Measurements from ENCODE around the gene STK39. TPM values are rescaled to one million over a fixed set of nuclear protein-coding genes. Genes with fewer than 3 reads are reported as not detected.

The STK39 gene
- total and polyA plus RNA-seq, 2 donors (not counting 1 experiment from before 2014, with no cell fraction given), result 16.7 to 30.1 TPM

DNA sequence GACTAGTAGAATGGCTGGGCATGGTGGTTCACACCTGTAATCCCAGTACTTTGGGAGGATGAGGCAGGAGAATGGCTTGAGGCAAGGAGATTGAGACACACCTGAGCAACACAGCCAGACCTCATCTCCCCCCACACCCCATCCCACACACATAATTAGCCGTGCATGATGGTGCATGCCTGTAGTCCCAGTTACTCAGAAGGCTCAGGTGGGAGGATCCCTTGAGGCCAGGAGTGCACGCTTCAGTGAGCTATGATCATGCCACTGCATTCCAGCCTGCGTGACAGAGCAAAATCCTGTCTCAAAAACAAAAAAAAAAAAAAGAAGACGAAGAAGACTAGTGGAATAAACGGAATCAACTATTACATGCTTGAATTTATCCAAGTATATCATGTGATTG, 150.0 kb downstream of the STK39 start:
- Histone ChIP-seq H3K9ac (ENCODE audit: insufficient read depth, low read length) (no peak overlapping the region), H3K9me3 (ENCODE audit: control insufficient read depth, insufficient read depth, low read depth, low read length) (no peaks in the 10 kb centered on the region), H3K79me2 (ENCODE audit: control insufficient read depth, insufficient read depth, low read length) (no peaks in the 10 kb centered on the region), H3K27ac (ENCODE audit: insufficient read depth, low read length) (no peak overlapping the region), H2AFZ (ENCODE audit: low read length) (no peak overlapping the region), H3K36me3 (ENCODE audit: control insufficient read depth, insufficient read depth, low read length) (no peaks in the 10 kb centered on the region), H3K4me1 (ENCODE audit: control insufficient read depth, extremely low read depth, insufficient read depth, low read length) (no peaks in the 10 kb centered on the region), H3K27me3 (ENCODE audit: control insufficient read depth, insufficient read depth, low read length) (no peaks in the 10 kb centered on the region), H4K20me1 (ENCODE audit: control insufficient read depth, extremely low read depth, insufficient read depth, low read length) (no peaks in the 10 kb centered on the region), H3K4me2 (ENCODE audit: extremely low read depth, insufficient read depth, low read length) (no peak overlapping the region), H3K4me3 (replicated peaks in 1 of 4; ENCODE audit: control extremely low read depth in 1 of 4, insufficient read depth in 1 of 4, low read depth in 3 of 4, low read length in 4 of 4) (no peak overlapping the region)
- TF ChIP-seq, protein P1, sequence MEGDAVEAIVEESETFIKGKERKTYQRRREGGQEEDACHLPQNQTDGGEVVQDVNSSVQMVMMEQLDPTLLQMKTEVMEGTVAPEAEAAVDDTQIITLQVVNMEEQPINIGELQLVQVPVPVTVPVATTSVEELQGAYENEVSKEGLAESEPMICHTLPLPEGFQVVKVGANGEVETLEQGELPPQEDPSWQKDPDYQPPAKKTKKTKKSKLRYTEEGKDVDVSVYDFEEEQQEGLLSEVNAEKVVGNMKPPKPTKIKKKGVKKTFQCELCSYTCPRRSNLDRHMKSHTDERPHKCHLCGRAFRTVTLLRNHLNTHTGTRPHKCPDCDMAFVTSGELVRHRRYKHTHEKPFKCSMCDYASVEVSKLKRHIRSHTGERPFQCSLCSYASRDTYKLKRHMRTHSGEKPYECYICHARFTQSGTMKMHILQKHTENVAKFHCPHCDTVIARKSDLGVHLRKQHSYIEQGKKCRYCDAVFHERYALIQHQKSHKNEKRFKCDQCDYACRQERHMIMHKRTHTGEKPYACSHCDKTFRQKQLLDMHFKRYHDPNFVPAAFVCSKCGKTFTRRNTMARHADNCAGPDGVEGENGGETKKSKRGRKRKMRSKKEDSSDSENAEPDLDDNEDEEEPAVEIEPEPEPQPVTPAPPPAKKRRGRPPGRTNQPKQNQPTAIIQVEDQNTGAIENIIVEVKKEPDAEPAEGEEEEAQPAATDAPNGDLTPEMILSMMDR (conservative IDR thresholded peaks at IDR 0.05 in 1 of 2, IDR thresholded peaks at IDR 0.05 in 1 of 2; ENCODE audit: low read depth in 1 of 2, low read length in 2 of 2), result no peak
- TF ChIP-seq EZH2 (IDR thresholded peaks at IDR 0.05; ENCODE audit: low read length, missing control alignments), result no peak
- DNase-seq (ENCODE audit: low read depth in 2 of 2), result peak in 1 of 2 donors; percentile 25

DNA sequence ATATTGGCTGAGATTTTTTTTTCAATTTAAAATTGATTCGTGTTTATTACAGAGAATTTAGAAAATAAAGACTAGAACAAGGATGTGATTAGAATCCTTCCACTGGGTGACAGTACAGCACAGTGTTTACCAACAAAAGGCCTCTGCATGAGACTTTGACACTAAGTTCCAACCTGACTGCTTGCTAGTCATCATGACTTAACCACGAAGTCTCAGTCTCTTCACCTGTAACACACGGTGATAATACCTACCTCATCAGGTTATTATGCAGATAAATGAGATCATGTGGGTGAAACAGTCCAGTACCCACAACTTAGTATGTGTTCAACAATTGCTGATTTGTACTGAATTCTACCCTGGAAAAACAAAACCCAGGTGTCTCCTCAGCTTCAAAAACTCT, 151.2 kb downstream of the STK39 start:
- Histone ChIP-seq H3K79me2 (ENCODE audit: control insufficient read depth, insufficient read depth, low read length) (no peaks in the 10 kb centered on the region), H3K4me3 (replicated peaks in 1 of 4; ENCODE audit: control extremely low read depth in 1 of 4, insufficient read depth in 1 of 4, low read depth in 3 of 4, low read length in 4 of 4) (no peak overlapping the region), H2AFZ (ENCODE audit: low read length) (no peak overlapping the region), H3K9me3 (ENCODE audit: control insufficient read depth, insufficient read depth, low read depth, low read length) (no peaks in the 10 kb centered on the region), H3K4me1 (ENCODE audit: control insufficient read depth, extremely low read depth, insufficient read depth, low read length) (no peaks in the 10 kb centered on the region), H3K36me3 (ENCODE audit: control insufficient read depth, insufficient read depth, low read length) (no peaks in the 10 kb centered on the region), H3K27me3 (ENCODE audit: control insufficient read depth, insufficient read depth, low read length) (no peaks in the 10 kb centered on the region), H3K27ac (ENCODE audit: insufficient read depth, low read length) (no peak overlapping the region), H3K4me2 (ENCODE audit: extremely low read depth, insufficient read depth, low read length) (no peak overlapping the region), H3K9ac (ENCODE audit: insufficient read depth, low read length) (no peak overlapping the region), H4K20me1 (ENCODE audit: control insufficient read depth, extremely low read depth, insufficient read depth, low read length) (no peaks in the 10 kb centered on the region)
- no peak for DNase-seq (ENCODE audit: low read depth in 2 of 2)
- TF ChIP-seq, protein P1 (conservative IDR thresholded peaks at IDR 0.05 in 1 of 2, IDR thresholded peaks at IDR 0.05 in 1 of 2; ENCODE audit: low read depth in 1 of 2, low read length in 2 of 2), result no peak
- TF ChIP-seq EZH2 (IDR thresholded peaks at IDR 0.05; ENCODE audit: low read length, missing control alignments), result no peak

DNA sequence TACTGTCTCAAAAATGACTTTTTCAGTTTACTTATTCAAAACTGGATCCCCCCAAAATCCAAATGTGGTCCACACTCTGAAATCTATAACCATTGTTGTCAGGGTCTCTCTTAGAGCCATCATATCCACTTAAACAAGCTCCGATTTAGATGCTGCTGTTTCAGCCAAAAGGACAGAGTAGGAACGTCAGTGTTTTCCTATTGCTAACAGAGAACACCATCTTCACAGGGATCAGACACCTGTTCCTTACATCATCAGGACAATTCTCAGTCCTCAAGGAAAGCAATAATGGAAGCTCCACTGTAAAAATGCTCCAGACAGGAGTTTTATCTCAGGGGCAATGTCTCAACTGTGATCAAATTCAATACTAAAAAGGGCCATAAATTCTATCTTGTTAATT, 155.4 kb downstream of the STK39 start:
- H2AFZ ChIP-seq (ENCODE audit: low read length), result no peak overlapping the region
- H3K4me2 ChIP-seq (ENCODE audit: extremely low read depth, insufficient read depth, low read length), result no peak overlapping the region
- H3K9ac ChIP-seq (ENCODE audit: insufficient read depth, low read length), result no peak overlapping the region
- no peaks in the 10 kb centered on the region for H3K9me3 ChIP-seq (ENCODE audit: control insufficient read depth, insufficient read depth, low read depth, low read length)
- H4K20me1 ChIP-seq (ENCODE audit: control insufficient read depth, extremely low read depth, insufficient read depth, low read length), result no peaks in the 10 kb centered on the region
- no peaks in the 10 kb centered on the region for H3K27me3 ChIP-seq (ENCODE audit: control insufficient read depth, insufficient read depth, low read length)
- no peaks in the 10 kb centered on the region for H3K79me2 ChIP-seq (ENCODE audit: control insufficient read depth, insufficient read depth, low read length)
- no peaks in the 10 kb centered on the region for H3K4me1 ChIP-seq (ENCODE audit: control insufficient read depth, extremely low read depth, insufficient read depth, low read length)
- no peaks in the 10 kb centered on the region for H3K36me3 ChIP-seq (ENCODE audit: control insufficient read depth, insufficient read depth, low read length)
- H3K4me3 ChIP-seq (replicated peaks in 1 of 4; ENCODE audit: control extremely low read depth in 1 of 4, insufficient read depth in 1 of 4, low read depth in 3 of 4, low read length in 4 of 4), result no peak overlapping the region
- no peak overlapping the region for H3K27ac ChIP-seq (ENCODE audit: insufficient read depth, low read length)
- TF ChIP-seq, protein P1 (conservative IDR thresholded peaks at IDR 0.05 in 1 of 2, IDR thresholded peaks at IDR 0.05 in 1 of 2; ENCODE audit: low read depth in 1 of 2, low read length in 2 of 2), result no peak
- no peak for TF ChIP-seq EZH2 (IDR thresholded peaks at IDR 0.05; ENCODE audit: low read length, missing control alignments)
- no peak for DNase-seq (ENCODE audit: low read depth in 2 of 2)

All from fibroblast of lung (primary cell).